GM12892 (cell line): ENCODE data around the gene SMYD4.

Experiments used
- POLR2A ChIP-seq: IDR thresholded peaks from 2 replicates; pipeline ENCODE4 v1.6.1; 2011; ENCODE audit warnings: low read depth, low read length, control low read depth
- POLR2AphosphoS5 ChIP-seq: IDR thresholded peaks from 2 replicates; pipeline ENCODE4 v1.6.1; 2011; ENCODE audit warnings: low read depth, low read length, control low read depth
- TAF1 ChIP-seq: IDR thresholded peaks from 2 replicates; pipeline ENCODE4 v1.6.1; 2011; ENCODE audit warnings: low read depth, mild to moderate bottlenecking, control low read depth, low read length, borderline replicate concordance

DNA sequence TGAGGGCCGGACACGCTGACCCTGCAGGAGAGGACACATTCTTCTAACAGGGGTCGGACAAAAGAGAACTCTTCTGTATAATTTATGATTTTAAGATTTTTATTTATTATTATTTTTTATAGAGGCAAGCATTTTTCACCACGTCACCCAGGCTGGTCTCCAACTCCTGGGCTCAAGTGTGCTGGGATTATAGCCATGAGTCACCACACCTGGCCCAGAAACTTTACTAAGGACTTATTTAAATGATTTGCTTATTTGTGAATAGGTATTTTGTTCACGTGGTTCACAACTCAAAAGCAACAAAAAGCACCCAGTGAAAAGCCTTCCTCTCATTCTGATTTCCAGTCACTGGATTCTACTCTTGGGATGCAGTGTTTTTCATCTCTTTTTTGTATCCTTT, 70.2 kb downstream of the SMYD4 start:
- TF ChIP-seq POLR2A (no peak), POLR2AphosphoS5 (no peak), TAF1 (no peak)
